Muscle of leg (tissue), 11 donors: ENCODE measurements around the gene GOLT1A. TPM values are rescaled to one million over a fixed set of nuclear protein-coding genes. Genes with fewer than 3 reads are reported as not detected.
A peak's percentile ranks its signal among the peaks of the same experiment; 100 is the strongest.

Experiments
- DNase-seq: peaks from one replicate; pipeline ENCODE4 v3.0.0; 2013
- H3K27ac ChIP-seq: one replicate; pipeline ENCODE4 v1.5.1; 2013; ENCODE audit warnings: mild to moderate bottlenecking, low read length, control low read depth
- H3K27me3 ChIP-seq: one replicate; pipeline ENCODE4 v1.6.1; 2013; ENCODE audit warnings: low read length; ENCODE audit not compliant: control insufficient read depth, insufficient read depth
- H3K36me3 ChIP-seq: one replicate; pipeline ENCODE4 v1.6.1; 2013; ENCODE audit warnings: low read length; ENCODE audit not compliant: control insufficient read depth, insufficient read depth
- H3K4me1 ChIP-seq: one replicate; pipeline ENCODE4 v1.6.1; 2013; ENCODE audit warnings: low read length; ENCODE audit not compliant: control insufficient read depth, insufficient read depth
- H3K4me3 ChIP-seq: one replicate; pipeline ENCODE4 v1.5.1; 2013; ENCODE audit warnings: low read length, control low read depth
- H3K9me3 ChIP-seq: replicated peaks from 2 replicates; pipeline ENCODE4 v1.6.1; 2013; ENCODE audit warnings: low read depth, low read length; ENCODE audit not compliant: control insufficient read depth
- WGBS: methylation state at CpG from one replicate; pipeline ENCODE4 v1.1.5; 2013; ENCODE audit warnings: missing lambda C conversion rate; ENCODE audit not compliant: insufficient coverage; 5-methylcytosine and 5-hydroxymethylcytosine counted together
- polyA plus RNA-seq, 8 donors: library from polyadenylated mRNA; unstranded; fragments of 120-200 nt; gene quantifications; one replicate each; pipeline versions ENCODE4 v1.2.1 to v1.2.3, GENCODE V29; 2013; ENCODE audit warnings: inconsistent platforms in 1 of 8, low replicate concordance in 1 of 8; ENCODE audit not compliant: insufficient read length in 8 of 8, insufficient read depth in 1 of 8
- total RNA-seq: library from RNA; stranded (reverse); fragments of 120-200 nt; gene quantifications from one replicate; pipeline ENCODE4 v1.2.4, GENCODE V29; 2013

Gene GOLT1A
- total and polyA plus RNA-seq, 9 donors = 0.09 to 3.9 (median 0.89) TPM; not detected in 5

DNA sequence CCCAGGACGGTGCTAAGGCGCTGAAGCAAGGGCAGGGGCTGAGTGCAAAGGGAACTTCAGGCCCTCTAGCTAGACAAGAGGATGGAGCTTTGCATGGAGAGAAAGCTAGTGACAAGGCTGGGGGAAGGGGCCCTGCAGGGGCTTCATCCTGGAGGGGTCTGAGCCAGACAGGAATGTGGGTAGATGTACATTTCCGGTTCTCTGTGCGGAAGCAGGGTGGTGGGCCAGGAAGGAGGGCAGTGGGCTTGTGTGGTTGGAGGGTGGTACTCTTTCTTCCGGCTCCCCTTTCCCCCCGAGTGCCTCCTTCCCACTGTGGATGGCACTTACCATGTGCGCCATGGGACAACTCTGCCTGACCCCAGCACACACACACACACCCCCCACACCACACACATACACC is 19.0 kb downstream of the GOLT1A start:
- 57% methylated on average over 4 of the region's 7 CpGs for WGBS
- Histone ChIP-seq H3K9me3 (no peaks in the 10 kb centered on the region), H3K4me1 (peaks cover 21% of the 10 kb centered on the region), H3K27me3 (peaks cover 26% of the 10 kb centered on the region), H3K4me3 (no peak overlapping the region), H3K36me3 (no peaks in the 10 kb centered on the region), H3K27ac (no peak overlapping the region)
- DNase-seq = no peak

DNA sequence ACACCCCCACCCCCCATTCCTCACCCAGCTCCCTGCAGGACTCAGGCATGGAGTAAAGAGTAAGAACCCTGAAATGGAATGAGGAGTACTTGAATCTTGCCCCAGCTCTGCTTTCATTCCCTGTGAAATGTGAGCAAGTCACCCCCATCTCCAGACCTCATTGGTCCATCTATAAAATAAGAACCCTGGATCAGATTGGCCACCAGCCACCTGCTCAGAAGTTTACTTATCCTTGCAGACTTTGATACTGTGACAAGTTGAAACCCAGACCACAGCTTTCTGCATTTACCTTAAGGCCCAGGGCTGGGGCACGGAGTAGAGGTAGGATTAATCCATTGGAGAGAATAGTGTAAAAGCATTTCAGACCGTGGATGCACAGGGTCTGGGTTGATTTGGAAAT is 19.7 kb downstream of the GOLT1A start:
- H3K36me3 ChIP-seq = no peaks in the 10 kb centered on the region
- peaks cover 25% of the 10 kb centered on the region for H3K4me1 ChIP-seq
- 46% methylated on average over 2 of the region's 2 CpGs for WGBS
- no peak overlapping the region for H3K4me3 ChIP-seq
- peaks cover 29% of the 10 kb centered on the region for H3K27me3 ChIP-seq
- no peaks in the 10 kb centered on the region for H3K9me3 ChIP-seq
- DNase-seq = no peak
- H3K27ac ChIP-seq = no peak overlapping the region

DNA sequence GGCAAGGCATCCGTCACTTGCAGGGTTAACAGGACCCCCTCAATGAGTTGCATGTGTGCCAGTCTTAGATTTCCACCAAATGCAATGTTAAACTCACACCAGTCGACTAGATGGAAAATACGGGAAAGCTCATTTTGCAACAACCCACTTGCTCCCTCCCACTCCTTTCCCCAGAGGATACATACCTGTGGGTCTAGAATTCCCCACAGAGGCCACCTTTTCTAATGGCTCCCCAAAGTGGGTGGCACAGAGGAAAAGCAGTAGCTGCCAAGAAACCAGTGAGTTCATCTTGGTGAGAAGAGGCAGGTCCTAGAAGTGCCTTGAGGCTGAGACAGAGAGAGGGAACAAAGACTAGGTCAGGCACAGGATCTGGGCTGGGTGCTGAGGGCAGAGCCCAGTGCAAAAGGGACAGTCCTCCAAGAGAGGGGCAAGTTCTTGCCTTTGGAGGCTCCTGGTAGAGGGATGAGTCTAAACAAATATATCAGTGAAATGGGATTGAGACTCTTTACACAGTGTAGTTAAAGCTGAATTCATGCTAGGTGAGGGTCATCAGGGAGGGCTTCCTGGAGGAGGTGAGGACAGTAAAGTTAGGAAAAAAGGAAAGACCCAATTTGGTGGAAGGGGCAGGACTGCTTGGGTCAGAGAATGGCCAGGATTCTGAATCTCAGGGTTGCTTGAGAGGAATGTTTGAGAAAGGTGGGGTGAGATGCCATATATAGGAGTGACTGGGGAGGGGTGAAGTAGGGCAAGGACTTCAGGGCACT is 21.0 kb downstream of the GOLT1A start:
- 31% methylated on average over 2 of the region's 3 CpGs for WGBS
- Histone ChIP-seq H3K27ac (no peak overlapping the region), H3K4me1 (peaks cover 13% of the 10 kb centered on the region), H3K36me3 (no peaks in the 10 kb centered on the region), H3K27me3 (peaks cover 36% of the 10 kb centered on the region), H3K9me3 (no peaks in the 10 kb centered on the region), H3K4me3 (no peak overlapping the region)
- no peak for DNase-seq

DNA sequence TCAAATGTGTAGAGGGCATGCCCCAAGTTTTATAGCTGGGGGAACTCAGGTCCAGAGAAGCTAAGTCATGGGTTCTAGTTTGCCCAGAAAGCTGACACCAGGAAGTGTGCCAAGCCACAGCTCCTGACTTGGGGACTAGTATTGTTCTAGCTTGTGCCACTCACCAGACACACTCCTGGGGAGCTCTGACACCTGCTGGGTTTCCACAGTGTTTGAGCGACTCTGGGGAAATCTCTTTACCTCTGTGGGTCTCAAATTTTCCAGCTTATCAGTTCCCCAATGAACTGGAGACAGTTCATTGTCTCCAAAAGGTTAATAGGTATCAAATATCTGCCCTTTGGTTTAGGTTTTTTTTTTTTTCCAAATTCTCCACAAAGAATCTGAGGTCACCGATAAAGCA is 21.7 kb downstream of the GOLT1A start:
- Histone ChIP-seq H3K4me3 (no peak overlapping the region), H3K27me3 (peaks cover 42% of the 10 kb centered on the region), H3K4me1 (peaks cover 13% of the 10 kb centered on the region), H3K36me3 (no peaks in the 10 kb centered on the region), H3K9me3 (no peaks in the 10 kb centered on the region), H3K27ac (no peak overlapping the region)
- DNase-seq = no peak
- 93% methylated on average over 2 of the region's 2 CpGs for WGBS

DNA sequence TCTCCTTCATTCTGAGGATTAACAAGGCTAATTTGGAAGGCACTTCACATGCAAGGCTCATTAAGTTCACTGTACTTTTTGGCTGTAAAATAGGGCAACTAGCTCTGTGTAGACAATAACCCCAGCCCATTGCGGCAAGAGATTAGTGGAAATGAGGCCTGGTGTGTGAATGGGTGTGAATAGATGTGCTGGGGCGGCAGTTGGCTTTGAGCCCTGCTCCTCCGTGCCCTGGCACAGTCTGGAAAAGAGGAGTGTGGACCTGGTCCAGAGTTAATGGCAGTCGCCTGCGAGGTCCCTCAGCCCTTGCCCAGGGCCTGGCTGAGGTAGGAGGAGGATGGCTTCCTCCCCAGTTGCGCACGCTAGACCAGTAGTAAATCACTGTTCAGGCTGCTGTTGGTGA is 22.3 kb downstream of the GOLT1A start:
- Histone ChIP-seq H3K4me3 (no peak overlapping the region), H3K9me3 (no peaks in the 10 kb centered on the region), H3K36me3 (no peaks in the 10 kb centered on the region), H3K27ac (no peak overlapping the region), H3K27me3 (peaks cover 40% of the 10 kb centered on the region), H3K4me1 (peaks cover 13% of the 10 kb centered on the region)
- 65% methylated on average over 4 of the region's 7 CpGs for WGBS
- DNase-seq = no peak

DNA sequence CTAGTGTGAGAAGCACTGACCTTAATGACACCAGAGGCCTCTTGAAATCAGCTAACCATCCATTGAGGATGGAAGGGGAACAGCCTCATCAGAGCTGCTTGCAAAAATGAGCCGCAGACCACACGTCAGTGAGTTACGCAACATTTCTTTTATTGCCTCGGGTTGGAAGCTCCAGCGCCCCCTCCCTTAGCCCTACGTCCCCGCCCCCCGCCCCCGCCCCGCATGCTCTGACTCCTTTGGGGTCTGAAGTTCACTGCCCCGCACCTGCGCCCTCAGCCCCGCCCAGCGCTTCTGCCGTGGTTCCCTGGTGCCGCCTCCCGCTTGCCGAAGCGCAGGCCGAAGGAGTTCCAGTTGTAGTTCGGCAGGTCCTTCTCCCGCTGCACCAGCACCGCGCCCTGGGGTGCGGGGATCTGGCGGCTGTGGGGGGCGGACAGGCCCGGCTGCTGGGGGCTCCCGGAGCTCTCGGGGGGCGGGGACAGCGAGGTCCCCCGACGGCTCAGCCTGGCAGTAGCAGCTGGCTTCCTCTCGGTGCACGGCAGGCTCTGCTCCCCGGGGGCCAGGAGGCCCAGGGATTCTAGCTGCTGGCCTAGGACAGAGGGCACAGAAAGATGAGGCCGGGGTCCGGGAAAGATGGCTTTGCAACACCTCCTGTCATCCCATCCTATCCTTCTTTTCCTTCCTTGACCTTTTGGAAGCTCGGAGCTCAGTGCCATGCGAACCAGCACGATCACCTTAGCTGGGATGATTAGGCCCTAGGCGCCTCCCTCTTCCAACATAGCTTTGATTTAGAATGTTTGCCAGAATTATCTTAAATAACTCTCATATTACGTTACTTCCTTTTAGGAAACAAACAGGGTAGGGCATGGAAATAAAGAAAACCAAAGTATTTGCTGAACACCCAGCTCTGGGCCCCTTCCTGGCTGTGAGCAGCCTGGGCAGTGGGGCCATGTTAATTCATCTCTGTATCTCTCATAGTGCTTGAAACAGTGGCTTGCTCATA is 23.3 kb downstream of the GOLT1A start:
- H3K36me3 ChIP-seq = no peaks in the 10 kb centered on the region
- no peaks in the 10 kb centered on the region for H3K9me3 ChIP-seq
- 2% methylated on average over 29 of the region's 44 CpGs for WGBS
- peaks cover 13% of the 10 kb centered on the region for H3K4me1 ChIP-seq
- H3K27ac ChIP-seq = no peak overlapping the region
- DNase-seq = peak; percentile 71
- H3K27me3 ChIP-seq = peaks cover 39% of the 10 kb centered on the region
- no peak overlapping the region for H3K4me3 ChIP-seq

DNA sequence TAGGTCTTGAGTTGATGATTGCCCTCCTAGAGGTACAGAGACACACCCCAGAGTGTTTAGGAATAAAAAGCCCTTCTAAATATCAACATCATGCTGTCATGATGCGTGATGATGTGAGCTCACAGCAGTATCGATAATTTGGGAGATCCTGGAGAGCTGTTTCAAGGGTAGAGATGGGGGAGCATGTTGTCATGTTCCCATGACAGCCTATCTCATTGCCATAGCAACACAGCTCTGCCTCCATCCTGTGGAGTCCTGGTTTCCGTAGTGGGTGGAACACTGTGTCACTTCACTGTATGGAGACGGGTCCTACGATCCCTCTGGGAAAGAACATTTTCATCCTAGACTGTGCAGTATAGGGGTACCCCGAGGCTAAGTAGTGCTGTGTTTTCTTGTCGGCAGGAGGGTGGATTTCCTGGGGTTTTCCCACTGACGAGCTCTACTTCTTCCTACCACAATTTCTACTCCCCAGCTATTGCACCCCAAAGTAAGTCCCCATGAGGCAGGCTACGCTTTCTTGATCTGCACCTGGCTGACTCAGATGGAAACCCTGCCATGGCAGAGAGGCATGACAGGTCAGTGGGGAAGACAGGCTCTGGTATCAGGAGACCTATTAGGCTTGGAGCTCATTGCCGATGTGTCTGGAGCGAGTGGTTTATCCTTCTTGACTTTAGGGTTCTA is 24.7 kb downstream of the GOLT1A start:
- peaks cover 42% of the 10 kb centered on the region for H3K27me3 ChIP-seq
- no peak for DNase-seq
- H3K36me3 ChIP-seq = no peaks in the 10 kb centered on the region
- H3K4me3 ChIP-seq = no peak overlapping the region
- peaks cover 13% of the 10 kb centered on the region for H3K4me1 ChIP-seq
- H3K9me3 ChIP-seq = no peaks in the 10 kb centered on the region
- 62% methylated on average over 2 of the region's 11 CpGs for WGBS
- H3K27ac ChIP-seq = no peak overlapping the region

DNA sequence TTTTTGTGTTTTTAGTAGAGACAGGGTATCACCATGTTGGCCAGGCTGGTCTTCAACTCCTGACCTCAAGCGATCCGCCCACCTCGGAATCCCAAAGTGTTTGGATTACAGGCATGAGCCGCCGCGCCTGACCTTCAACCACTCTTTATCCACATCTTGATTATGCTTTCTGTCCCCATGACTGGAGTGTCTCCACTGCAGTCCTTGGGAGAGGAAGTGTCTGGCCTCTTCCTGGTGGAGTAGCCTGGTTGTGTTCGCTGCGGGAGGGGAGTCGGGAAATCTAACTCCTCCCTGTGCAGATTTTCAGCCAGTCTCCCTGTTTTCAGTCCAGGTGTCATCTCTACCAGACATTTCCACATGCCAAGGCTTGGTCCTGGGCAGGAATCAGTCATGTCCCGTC is 27.2 kb downstream of the GOLT1A start:
- Histone ChIP-seq H3K27me3 (peaks cover 34% of the 10 kb centered on the region), H3K4me3 (no peak overlapping the region), H3K27ac (no peak overlapping the region), H3K4me1 (peaks cover 13% of the 10 kb centered on the region), H3K36me3 (no peaks in the 10 kb centered on the region), H3K9me3 (no peaks in the 10 kb centered on the region)
- WGBS = 50% methylated on average over 1 of the region's 10 CpGs
- DNase-seq = no peak

DNA sequence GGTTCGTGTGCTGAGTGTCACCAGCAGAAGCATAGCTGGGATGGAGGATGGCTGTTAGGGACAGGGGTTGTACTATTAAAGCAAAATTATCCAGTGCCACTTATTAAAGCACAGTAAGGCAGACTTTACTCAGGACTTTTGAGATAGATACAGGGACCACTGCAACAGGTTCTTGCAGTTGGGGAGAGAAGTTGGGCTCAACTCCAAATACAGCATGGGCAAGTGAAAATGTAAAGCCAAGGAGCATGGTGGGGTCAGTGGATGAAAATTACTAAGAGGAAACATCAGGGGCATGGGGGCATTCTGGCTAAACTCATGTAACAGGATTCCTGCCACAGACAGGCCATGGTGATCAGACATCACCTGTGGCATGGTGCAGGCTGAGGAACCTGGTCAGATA is 32.7 kb downstream of the GOLT1A start:
- no CpG with 5 or more reads among the region's 1 CpG for WGBS
- H3K4me1 ChIP-seq = no peaks in the 10 kb centered on the region
- no peaks in the 10 kb centered on the region for H3K36me3 ChIP-seq
- no peak overlapping the region for H3K27ac ChIP-seq
- DNase-seq = no peak
- H3K27me3 ChIP-seq = peaks cover 20% of the 10 kb centered on the region
- H3K4me3 ChIP-seq = no peak overlapping the region
- H3K9me3 ChIP-seq = no peaks in the 10 kb centered on the region

DNA sequence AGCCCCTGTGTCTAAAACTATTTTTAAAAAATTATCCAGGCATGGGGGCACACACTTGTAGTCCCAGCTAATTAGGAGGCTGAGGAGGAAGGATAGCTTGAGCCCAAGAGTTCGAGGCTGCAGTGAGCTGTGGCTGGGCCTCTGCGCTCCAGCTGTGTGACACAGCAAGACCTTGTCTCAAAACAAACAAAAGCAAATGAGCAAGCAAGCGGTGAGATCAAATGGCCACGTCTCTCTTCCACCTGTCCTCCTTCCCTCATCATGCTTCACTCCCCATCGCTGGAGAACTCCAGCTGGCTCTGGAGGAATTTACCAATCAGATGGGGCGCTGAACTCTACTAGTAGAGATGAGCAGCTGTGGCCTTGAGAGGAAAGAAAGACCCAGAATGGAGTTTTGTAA is 33.7 kb downstream of the GOLT1A start:
- WGBS = 86% methylated on average over 1 of the region's 6 CpGs
- Histone ChIP-seq H3K27ac (no peak overlapping the region), H3K36me3 (no peaks in the 10 kb centered on the region), H3K4me3 (no peak overlapping the region), H3K9me3 (no peaks in the 10 kb centered on the region), H3K27me3 (peaks cover 23% of the 10 kb centered on the region), H3K4me1 (no peaks in the 10 kb centered on the region)
- DNase-seq = no peak
